GM12872 (cell line): ENCODE results near the gene FAM117A.

Experiments used
- CTCF ChIP-seq: IDR thresholded peaks from 3 replicates; pipeline ENCODE4 v1.5.1; 2011; ENCODE audit warnings: low read depth, mild to moderate bottlenecking, low read length, moderate library complexity; ENCODE audit not compliant: insufficient read depth

Gene FAM117A

GRCh38 chr17:49760932-49761558 lies 2.9 kb downstream of the FAM117A start:
- no peak for TF ChIP-seq CTCF

DNA sequence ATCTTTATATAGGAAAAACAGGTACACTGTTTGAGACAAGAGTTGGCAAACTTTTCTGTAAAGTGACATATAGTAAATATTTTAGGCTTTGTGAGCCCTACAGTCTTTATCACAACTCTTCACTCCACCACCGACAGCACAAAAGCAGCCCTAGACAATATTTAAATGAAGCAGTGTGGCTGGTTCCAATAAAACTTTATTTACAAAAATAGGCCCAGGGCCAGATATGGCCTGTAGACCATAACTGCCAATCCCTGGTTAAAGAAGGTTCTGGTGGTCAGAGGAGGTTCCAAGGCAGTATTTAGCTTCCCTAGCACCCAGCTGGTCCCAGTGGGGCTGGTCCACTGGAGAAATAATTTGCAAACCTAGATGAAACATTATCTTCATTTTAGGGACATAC lies 3.6 kb downstream of the FAM117A start:
- no peak for TF ChIP-seq CTCF

- TF ChIP-seq CTCF, result no peak
These were observed 4.7 kb downstream of the FAM117A start for GRCh38 chr17:49759203-49759602.

DNA sequence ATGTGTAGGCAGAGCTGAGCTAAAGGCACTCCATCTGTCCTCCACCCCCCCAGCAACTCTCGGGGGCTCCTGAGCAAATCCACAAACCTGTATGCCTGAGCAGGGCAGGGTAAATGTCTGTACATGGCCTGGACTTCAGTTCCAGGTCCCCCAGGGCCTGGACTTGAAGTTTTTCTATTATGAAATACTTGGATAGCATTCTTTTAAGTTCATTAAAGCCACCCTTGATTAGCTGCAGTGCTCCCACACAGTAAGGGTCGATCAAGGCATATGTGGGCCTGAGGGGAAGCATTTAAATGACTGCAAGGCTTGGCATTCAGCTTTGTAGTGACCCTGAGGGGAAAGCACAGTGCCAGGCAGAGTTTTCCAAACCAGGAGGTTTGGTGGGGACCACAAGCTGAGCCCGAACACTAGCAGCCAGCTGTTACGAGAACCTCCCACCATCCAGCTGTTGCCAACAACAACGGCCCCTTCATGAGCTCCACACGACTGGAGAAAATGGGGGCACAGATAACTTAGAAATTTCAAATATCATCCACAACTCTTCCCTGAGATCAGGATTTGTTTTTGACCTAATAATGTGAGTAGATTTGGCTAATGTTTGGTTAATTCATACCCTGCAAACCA lies 6.7 kb downstream of the FAM117A start:
- no peak for TF ChIP-seq CTCF

GRCh38 chr17:49756323-49757150 lies 7.4 kb downstream of the FAM117A start:
- TF ChIP-seq CTCF, result no peak

DNA sequence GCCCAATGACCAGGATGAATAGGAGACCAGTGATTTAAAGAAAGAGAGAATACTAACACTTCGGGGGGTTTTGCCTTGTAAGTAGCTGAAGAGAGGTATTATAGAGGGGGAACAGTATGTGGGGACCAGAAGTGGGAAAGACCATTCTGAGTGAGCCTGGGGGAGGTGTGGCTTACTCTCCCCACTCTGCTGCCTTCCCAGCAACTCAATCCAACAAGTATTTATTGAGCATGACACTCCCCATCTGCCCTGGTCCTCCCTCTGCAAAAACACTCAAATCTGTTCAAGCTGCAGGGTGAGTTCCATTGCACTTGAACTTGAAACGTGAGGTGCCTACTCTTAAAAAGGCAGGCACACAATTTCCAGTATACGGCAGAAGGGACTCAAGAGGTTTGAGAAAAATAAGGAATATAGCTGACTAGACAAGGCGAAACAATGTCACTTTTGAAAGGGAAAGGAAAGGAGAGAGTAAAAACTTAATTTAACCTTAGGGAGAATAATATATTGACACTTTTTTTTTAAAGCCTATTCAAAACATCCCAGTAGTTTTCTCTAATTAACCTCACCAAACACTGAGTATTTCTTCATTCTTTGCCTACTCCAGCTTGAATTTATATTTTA lies 8.2 kb downstream of the FAM117A start:
- no peak for TF ChIP-seq CTCF

GRCh38 chr17:49753959-49754391 lies 10.0 kb downstream of the FAM117A start:
- TF ChIP-seq CTCF, result no peak
